Endothelial cell (in vitro differentiated cells): ENCODE measurements around the gene CCDC171. TPM values are rescaled to one million over a fixed set of nuclear protein-coding genes. Genes with fewer than 3 reads are reported as not detected.

Experiments used
- DNase-seq: peaks from one replicate; pipeline ENCODE4 v3.0.0; 2021; ENCODE audit warnings: low spot score
- H3K27ac Mint-ChIP-seq: one replicate; pipeline ENCODE4 v1.8.0; 2021; ENCODE audit warnings: mixed read lengths, inconsistent platforms; ENCODE audit not compliant: unreplicated experiment
- H3K27me3 Mint-ChIP-seq: one replicate; pipeline ENCODE4 v1.8.0; 2021; ENCODE audit warnings: mild to moderate bottlenecking, moderate library complexity, mixed read lengths, inconsistent platforms; ENCODE audit not compliant: unreplicated experiment
- H3K36me3 Mint-ChIP-seq: one replicate; pipeline ENCODE4 v1.8.0; 2021; ENCODE audit warnings: mild to moderate bottlenecking, low read depth, mixed read lengths, inconsistent platforms; ENCODE audit not compliant: unreplicated experiment
- H3K4me1 Mint-ChIP-seq: one replicate; pipeline ENCODE4 v1.8.0; 2021; ENCODE audit warnings: mild to moderate bottlenecking, mixed read lengths, inconsistent platforms; ENCODE audit not compliant: unreplicated experiment
- H3K4me3 Mint-ChIP-seq: one replicate; pipeline ENCODE4 v1.8.0; 2021; ENCODE audit warnings: mild to moderate bottlenecking, mixed read lengths, inconsistent platforms; ENCODE audit not compliant: unreplicated experiment
- H3K9me3 Mint-ChIP-seq: one replicate; pipeline ENCODE4 v1.8.0; 2021; ENCODE audit warnings: mixed read lengths, inconsistent platforms; ENCODE audit not compliant: unreplicated experiment
- CTCF ChIP-seq: fragments of 200-600 bp; sonication (generic); IDR thresholded peaks from one replicate; pipeline ENCODE4 v1.5.0; 2021; ENCODE audit warnings: antibody characterized with exemption; ENCODE audit not compliant: unreplicated experiment
- total RNA-seq: library from RNA; stranded (reverse); fragmentation: NEBNext Ultra II Directional; extraction: Animal tissue kit (Norgen Biotek cat#: 25700); gene quantifications from one replicate; pipeline ENCODE4 v1.2.1, GENCODE V29; 2021; ENCODE audit not compliant: unreplicated experiment

The CCDC171 gene
- total RNA-seq, 1 donor from 2014 or later, result 6.5 TPM

GRCh38 chr9:16000811-16001210 is 448.0 kb downstream of the CCDC171 start:
- no peak overlapping the region for H3K27ac Mint-ChIP-seq
- H3K27me3 Mint-ChIP-seq, result no peaks in the 10 kb centered on the region
- no peak for DNase-seq
- peaks cover 4% of the 10 kb centered on the region for H3K4me1 Mint-ChIP-seq
- no peaks in the 10 kb centered on the region for H3K9me3 Mint-ChIP-seq
- TF ChIP-seq CTCF, result no peak
- H3K36me3 Mint-ChIP-seq, result no peaks in the 10 kb centered on the region
- no peak overlapping the region for H3K4me3 Mint-ChIP-seq

GRCh38 chr9:16001856-16002255 is 449.0 kb downstream of the CCDC171 start:
- H3K27ac Mint-ChIP-seq, result no peak overlapping the region

DNA sequence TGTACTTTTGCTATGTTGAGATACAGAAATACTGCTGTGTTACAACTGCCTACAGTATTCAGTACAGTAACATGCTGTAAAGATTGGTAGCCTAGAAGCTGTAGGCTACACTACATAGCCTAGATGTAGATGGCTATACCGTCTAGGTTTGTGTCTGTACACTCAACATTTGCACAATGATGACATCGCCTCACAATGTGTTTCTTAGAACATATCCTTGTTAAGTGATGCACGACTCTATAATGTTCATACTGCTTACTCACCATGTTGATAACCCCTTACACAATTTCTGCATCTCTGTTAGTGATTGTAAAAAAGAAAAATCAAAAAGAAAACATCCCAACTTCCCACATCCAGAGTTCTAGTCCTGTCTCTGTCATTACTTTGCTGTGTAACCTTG is 450.0 kb downstream of the CCDC171 start:
- no peak for TF ChIP-seq CTCF
- Mint-ChIP-seq H3K27ac (no peak overlapping the region), H3K36me3 (no peaks in the 10 kb centered on the region), H3K4me1 (peaks cover 4% of the 10 kb centered on the region), H3K9me3 (no peaks in the 10 kb centered on the region), H3K27me3 (no peaks in the 10 kb centered on the region), H3K4me3 (no peak overlapping the region)
- no peak for DNase-seq

More at GRCh38 chr9:16001856-16002255, 449.0 kb downstream of the CCDC171 start:
- Mint-ChIP-seq H3K36me3 (no peaks in the 10 kb centered on the region), H3K27me3 (no peaks in the 10 kb centered on the region), H3K4me1 (peaks cover 4% of the 10 kb centered on the region), H3K9me3 (no peaks in the 10 kb centered on the region), H3K4me3 (no peak overlapping the region)
- DNase-seq, result no peak
- TF ChIP-seq CTCF, result no peak

- no peak for DNase-seq
- no peak overlapping the region for H3K4me3 Mint-ChIP-seq
- H3K27me3 Mint-ChIP-seq, result no peaks in the 10 kb centered on the region
- no peaks in the 10 kb centered on the region for H3K36me3 Mint-ChIP-seq
- no peaks in the 10 kb centered on the region for H3K9me3 Mint-ChIP-seq
- H3K27ac Mint-ChIP-seq, result no peak overlapping the region
- peaks cover 4% of the 10 kb centered on the region for H3K4me1 Mint-ChIP-seq
- TF ChIP-seq CTCF, result no peak
Observed at GRCh38 chr9:16003785-16004184, 450.9 kb downstream of the CCDC171 start.

- no peak overlapping the region for H3K4me3 Mint-ChIP-seq
- H3K4me1 Mint-ChIP-seq, result peaks cover 3% of the 10 kb centered on the region
- no peak overlapping the region for H3K27ac Mint-ChIP-seq
- no peak for DNase-seq
- TF ChIP-seq CTCF, result no peak
- H3K9me3 Mint-ChIP-seq, result no peaks in the 10 kb centered on the region
- no peaks in the 10 kb centered on the region for H3K36me3 Mint-ChIP-seq
- H3K27me3 Mint-ChIP-seq, result no peaks in the 10 kb centered on the region
Observed at GRCh38 chr9:16004613-16005012, 451.8 kb downstream of the CCDC171 start.
